CD4-positive, CD25-positive, alpha-beta regulatory T cell (primary cell): Measurements from ENCODE around the gene UBE2Q2. TPM values are rescaled to one million over a fixed set of nuclear protein-coding genes. Genes with fewer than 3 reads are reported as not detected.
"Not testable (repeated sequence)": the region's sequence is repeated elsewhere in the genome, so short reads cannot be mapped to it uniquely, and the experiment has no call there.

Source experiments
- ATAC-seq, 2 donors: fragments of 150-1000 bp; cut with Tn5 transposase; one replicate each; pipeline ENCODE4 v1.10.0; 2021; ENCODE audit warnings: low read depth in 2 of 2, moderate number of reproducible peaks in 2 of 2, moderate library complexity in 1 of 2
- DNase-seq, 3 donors: peaks; one replicate each; pipeline versions ENCODE4 v3.0.0 to v3.0.0-alpha.2; 2012 to 2022; ENCODE audit warnings: mixed read lengths in 1 of 3
- H3K27ac ChIP-seq: one replicate; pipeline ENCODE4 v1.7.0; 2013; ENCODE audit warnings: mild to moderate bottlenecking, low read length; ENCODE audit not compliant: insufficient read depth, poor library complexity, severe bottlenecking
- H3K27me3 ChIP-seq: one replicate; pipeline ENCODE4 v1.7.0; 2013; ENCODE audit warnings: low read length; ENCODE audit not compliant: control insufficient read depth, insufficient read depth
- H3K36me3 ChIP-seq: one replicate; pipeline ENCODE4 v1.7.0; 2013; ENCODE audit warnings: mild to moderate bottlenecking, low read length, moderate library complexity; ENCODE audit not compliant: control insufficient read depth, insufficient read depth
- H3K4me1 ChIP-seq: 2 replicates; pipeline ENCODE4 v1.7.0; 2013; ENCODE audit warnings: mild to moderate bottlenecking, low read length; ENCODE audit not compliant: insufficient read depth, control insufficient read depth, poor library complexity, severe bottlenecking
- H3K4me3 ChIP-seq: one replicate; pipeline ENCODE4 v1.7.0; 2013; ENCODE audit warnings: low read depth, mild to moderate bottlenecking, low read length, moderate library complexity
- H3K9me3 ChIP-seq, 2 experiments: 1 replicate in 1 of 2; 2 replicates in 1 of 2; pipeline ENCODE4 v1.7.0; 2013; ENCODE audit warnings: low read length in 2 of 2, mild to moderate bottlenecking in 1 of 2, moderate library complexity in 1 of 2; ENCODE audit not compliant: control insufficient read depth in 2 of 2
- H3K27ac Mint-ChIP-seq, 3 donors: one replicate each; pipeline ENCODE4 v1.8.0; 2020 to 2022; ENCODE audit warnings: mild to moderate bottlenecking in 3 of 3, mixed read lengths in 3 of 3, moderate library complexity in 2 of 3
- H3K27me3 Mint-ChIP-seq: one replicate; pipeline ENCODE4 v1.8.0; 2022; ENCODE audit warnings: mild to moderate bottlenecking, mixed read lengths
- H3K36me3 Mint-ChIP-seq: one replicate; pipeline ENCODE4 v1.8.0; 2020; ENCODE audit warnings: mixed read lengths
- H3K4me1 Mint-ChIP-seq, 4 donors: one replicate each; pipeline ENCODE4 v1.8.0; 2020 to 2022; ENCODE audit warnings: mixed read lengths in 4 of 4, mild to moderate bottlenecking in 1 of 4
- H3K4me3 Mint-ChIP-seq, 4 donors: one replicate each; pipeline ENCODE4 v1.8.0; 2020 to 2022; ENCODE audit warnings: mild to moderate bottlenecking in 4 of 4, mixed read lengths in 4 of 4, moderate library complexity in 3 of 4
- H3K9me3 Mint-ChIP-seq, 7 donors: one replicate each; pipeline ENCODE4 v1.8.0; 2020 to 2022; ENCODE audit warnings: mixed read lengths in 7 of 7, mild to moderate bottlenecking in 3 of 7, moderate library complexity in 2 of 7
- polyA plus RNA-seq, 4 donors: library from polyadenylated mRNA; unstranded; fragments of 300-500 nt; fragmentation: Illumina TruSeq; gene quantifications; one replicate each; pipeline ENCODE4 v1.2.3, GENCODE V29; 2021
- total RNA-seq: library from RNA; stranded (reverse); gene quantifications from one replicate; pipeline ENCODE4 v1.2.3, GENCODE V29; 2022

Gene UBE2Q2
- total RNA-seq: 29.5 TPM
- 10 to 100 TPM; 27.8 to 32.5 (median 29.7) TPM for polyA plus RNA-seq

GRCh38 chr15:75842722-75843677 lies at the start of gene UBE2Q2:
TSS of gene UBE2Q2 (plus strand) at chr15:75843447. CDS start at chr15:75843667, 220 bp downstream.
- Histone ChIP-seq H3K4me1 (peaks cover 38% of the 10 kb centered on the region), H3K36me3 (no peaks in the 10 kb centered on the region), H3K4me3 (peak within 1 kb of the TSS; percentile 82), H3K27me3 (no peaks in the 10 kb centered on the region), H3K27ac (peak within 1 kb of the TSS; percentile 64), H3K9me3 (no peaks in the 10 kb centered on the region)
- peak; percentile 62 to 82 (median 69) for DNase-seq
- H3K9me3 Mint-ChIP-seq: no peaks in the 10 kb centered on the region
- H3K4me3 Mint-ChIP-seq: peak within 1 kb of the TSS; percentile 95 to 99 (median 98)
- ATAC-seq: peak; percentile 61
- H3K4me1 Mint-ChIP-seq: peaks cover 26 to 47% (median 36%) of the 10 kb centered on the region in 4 donors
- no peaks in the 10 kb centered on the region for H3K36me3 Mint-ChIP-seq
- no peaks in the 10 kb centered on the region for H3K27me3 Mint-ChIP-seq
- H3K27ac Mint-ChIP-seq: peak within 1 kb of the TSS; percentile 94 to 98 (median 96)

GRCh38 chr15:75796321-75796720 lies 46.9 kb upstream of the UBE2Q2 start:
- ATAC-seq (no peak), DNase-seq (no peak)
- H3K27me3 Mint-ChIP-seq: peaks cover 47% of the 10 kb centered on the region
- no peaks in the 10 kb centered on the region for H3K36me3 Mint-ChIP-seq
- H3K27ac Mint-ChIP-seq: no peak overlapping the region
- H3K4me1 Mint-ChIP-seq: peaks cover 0 to under 1% (median 0%) of the 10 kb centered on the region in 4 donors
- no peaks in the 10 kb centered on the region for H3K9me3 Mint-ChIP-seq
- peaks cover 14% of the 10 kb centered on the region for H3K27me3 ChIP-seq
- H3K4me1 ChIP-seq: no peaks in the 10 kb centered on the region
- H3K4me3 ChIP-seq: no peak overlapping the region
- no peak overlapping the region for H3K27ac ChIP-seq
- H3K4me3 Mint-ChIP-seq: no peak overlapping the region
- H3K9me3 ChIP-seq: no peaks in the 10 kb centered on the region
- no peaks in the 10 kb centered on the region for H3K36me3 ChIP-seq

GRCh38 chr15:75797146-75797545 lies 46.1 kb upstream of the UBE2Q2 start:
- not testable (repeated sequence) for ATAC-seq, H3K36me3 ChIP-seq, H3K36me3 Mint-ChIP-seq, H3K27ac ChIP-seq, H3K4me1 Mint-ChIP-seq, H3K9me3 ChIP-seq, H3K27ac Mint-ChIP-seq, H3K4me3 ChIP-seq, H3K9me3 Mint-ChIP-seq, H3K4me3 Mint-ChIP-seq, DNase-seq, H3K4me1 ChIP-seq
- peaks cover 55% of the 10 kb centered on the region for H3K27me3 Mint-ChIP-seq
- peaks cover 21% of the 10 kb centered on the region for H3K27me3 ChIP-seq

- peaks cover 64% of the 10 kb centered on the region for H3K27me3 Mint-ChIP-seq
- no peak overlapping the region for H3K4me3 Mint-ChIP-seq
- H3K36me3 ChIP-seq: no peaks in the 10 kb centered on the region
Observed at GRCh38 chr15:75799190-75799589, 44.1 kb upstream of the UBE2Q2 start.

GRCh38 chr15:75800409-75800808 lies 42.8 kb upstream of the UBE2Q2 start:
- not testable (repeated sequence) for H3K36me3 Mint-ChIP-seq, H3K9me3 Mint-ChIP-seq, H3K4me1 ChIP-seq, H3K4me1 Mint-ChIP-seq, H3K4me3 Mint-ChIP-seq, H3K27ac Mint-ChIP-seq, H3K27ac ChIP-seq, H3K9me3 ChIP-seq, ATAC-seq, DNase-seq, H3K36me3 ChIP-seq, H3K4me3 ChIP-seq
- peaks cover 70% of the 10 kb centered on the region for H3K27me3 Mint-ChIP-seq
- peaks cover 21% of the 10 kb centered on the region for H3K27me3 ChIP-seq

More at GRCh38 chr15:75799190-75799589, 44.1 kb upstream of the UBE2Q2 start:
- Histone ChIP-seq H3K4me3 (no peak overlapping the region), H3K4me1 (peaks cover 6% of the 10 kb centered on the region), H3K27me3 (peaks cover 21% of the 10 kb centered on the region), H3K9me3 (no peaks in the 10 kb centered on the region), H3K27ac (no peak overlapping the region)
- Mint-ChIP-seq H3K9me3 (no peaks in the 10 kb centered on the region), H3K36me3 (no peaks in the 10 kb centered on the region), H3K27ac (no peak overlapping the region), H3K4me1 (peaks cover 4 to 8% (median 5%) of the 10 kb centered on the region in 4 donors)
- DNase-seq (no peak), ATAC-seq (no peak)

- Mint-ChIP-seq H3K36me3 (no peaks in the 10 kb centered on the region), H3K4me1 (peaks cover 4 to 8% (median 5%) of the 10 kb centered on the region in 4 donors), H3K4me3 (peak overlapping the region in 2 of 4 donors; percentile 50 to 65), H3K9me3 (no peaks in the 10 kb centered on the region), H3K27me3 (peaks cover 77% of the 10 kb centered on the region), H3K27ac (no peak overlapping the region)
- H3K9me3 ChIP-seq: no peaks in the 10 kb centered on the region
- H3K4me3 ChIP-seq: peak overlapping the region; percentile 42
- H3K27ac ChIP-seq: no peak overlapping the region
- peaks cover 6% of the 10 kb centered on the region for H3K4me1 ChIP-seq
- H3K27me3 ChIP-seq: peaks cover 21% of the 10 kb centered on the region
- H3K36me3 ChIP-seq: no peaks in the 10 kb centered on the region
- DNase-seq: peak; percentile 64 to 76 (median 75)
- peak; percentile 99 to 100 for ATAC-seq
Observed at GRCh38 chr15:75801859-75802593, 41.2 kb upstream of the UBE2Q2 start.

GRCh38 chr15:75807486-75807885 lies 35.8 kb upstream of the UBE2Q2 start:
- DNase-seq, ATAC-seq, H3K4me3 Mint-ChIP-seq, H3K9me3 Mint-ChIP-seq, H3K27ac Mint-ChIP-seq, H3K4me1 Mint-ChIP-seq, H3K9me3 ChIP-seq, H3K27ac ChIP-seq, H3K27me3 ChIP-seq, H3K4me3 ChIP-seq, H3K36me3 Mint-ChIP-seq, H3K4me1 ChIP-seq, H3K36me3 ChIP-seq: not testable (repeated sequence)
- H3K27me3 Mint-ChIP-seq: peaks cover 39% of the 10 kb centered on the region
